Thymus (tissue), 11 donors: ENCODE measurements around the gene TGFB2. TPM values are rescaled to one million over a fixed set of nuclear protein-coding genes. Genes with fewer than 3 reads are reported as not detected.

Source experiments
- DNase-seq, 9 donors: peaks; one replicate each; pipeline ENCODE4 v3.0.0-alpha.2; 2013; ENCODE audit warnings: low spot score in 9 of 9, low read depth in 6 of 9, missing footprints in 1 of 9
- H3K27ac ChIP-seq, 2 donors: one replicate each; pipeline ENCODE4 v1.5.1; 2013; ENCODE audit warnings: control low read depth in 1 of 2, low read depth in 1 of 2, low read length in 1 of 2, mild to moderate bottlenecking in 1 of 2, moderate library complexity in 1 of 2
- H3K27me3 ChIP-seq, 2 donors: one replicate each; pipeline ENCODE4 v1.5.1; 2013; ENCODE audit warnings: low read length in 1 of 2; ENCODE audit not compliant: control insufficient read depth in 2 of 2, insufficient read depth in 1 of 2
- H3K36me3 ChIP-seq, 2 donors: one replicate each; pipeline ENCODE4 v1.5.1; 2013; ENCODE audit warnings: low read length in 1 of 2, mild to moderate bottlenecking in 1 of 2, moderate library complexity in 1 of 2; ENCODE audit not compliant: control insufficient read depth in 2 of 2, insufficient read depth in 2 of 2
- H3K4me1 ChIP-seq, 2 donors: one replicate each; pipeline ENCODE4 v1.5.1; 2013; ENCODE audit warnings: low read length in 2 of 2; ENCODE audit not compliant: control insufficient read depth in 2 of 2, insufficient read depth in 2 of 2
- H3K4me3 ChIP-seq, 2 donors: one replicate each; pipeline ENCODE4 v1.5.1; 2013; ENCODE audit warnings: low read length in 2 of 2, control low read depth in 1 of 2, mild to moderate bottlenecking in 1 of 2
- H3K9me3 ChIP-seq, 2 donors: one replicate each; pipeline ENCODE4 v1.5.1; 2013; ENCODE audit warnings: low read length in 1 of 2, mild to moderate bottlenecking in 1 of 2; ENCODE audit not compliant: control insufficient read depth in 2 of 2, insufficient read depth in 1 of 2
- WGBS: extraction: QIAGEN DNeasy Blood & Tissue Kit; methylation state at CpG from one replicate; pipeline ENCODE4 v1.1.7; 2013; 5-methylcytosine and 5-hydroxymethylcytosine counted together
- polyA plus RNA-seq: library from polyadenylated mRNA; stranded (reverse); fragments of 200-250 nt; gene quantifications from one replicate; pipeline ENCODE4 v1.2.3, GENCODE V29; 2013
- total RNA-seq: library from RNA; stranded (reverse); fragments of 120-200 nt; gene quantifications from one replicate; pipeline ENCODE4 v1.2.4, GENCODE V29; 2013
- donor health status: healthy.

The TGFB2 gene
- total and polyA plus RNA-seq, 2 donors: 0.94 to 1.6 TPM

GRCh38 chr1:218431476-218431875, 86.3 kb downstream of the TGFB2 start:
- H3K27ac ChIP-seq: no peak overlapping the region
- H3K4me3 ChIP-seq: no peak overlapping the region
- no peaks in the 10 kb centered on the region for H3K27me3 ChIP-seq
- H3K9me3 ChIP-seq: no peaks in the 10 kb centered on the region
- no peak for DNase-seq
- H3K4me1 ChIP-seq: no peaks in the 10 kb centered on the region
- 90% methylated on average over 1 of the region's 1 CpG for WGBS
- H3K36me3 ChIP-seq: no peaks in the 10 kb centered on the region

- WGBS: 94% methylated on average over 2 of the region's 2 CpGs
- H3K4me1 ChIP-seq: no peaks in the 10 kb centered on the region
These were observed 88.6 kb downstream of the TGFB2 start for GRCh38 chr1:218433744-218434143.

GRCh38 chr1:218435528-218435927, 90.4 kb downstream of the TGFB2 start:
- H3K27ac ChIP-seq: no peak overlapping the region
- no peaks in the 10 kb centered on the region for H3K9me3 ChIP-seq
- WGBS: 94% methylated on average over 5 of the region's 5 CpGs
- H3K4me1 ChIP-seq: no peaks in the 10 kb centered on the region
- no peak overlapping the region for H3K4me3 ChIP-seq
- H3K27me3 ChIP-seq: no peaks in the 10 kb centered on the region
- no peak for DNase-seq
- H3K36me3 ChIP-seq: no peaks in the 10 kb centered on the region

More at GRCh38 chr1:218433744-218434143, 88.6 kb downstream of the TGFB2 start:
- no peak for DNase-seq
- no peaks in the 10 kb centered on the region for H3K27me3 ChIP-seq
- no peak overlapping the region for H3K4me3 ChIP-seq
- no peaks in the 10 kb centered on the region for H3K36me3 ChIP-seq
- no peak overlapping the region for H3K27ac ChIP-seq
- no peaks in the 10 kb centered on the region for H3K9me3 ChIP-seq

GRCh38 chr1:218436346-218436745, 91.2 kb downstream of the TGFB2 start:
- no peak for DNase-seq
- WGBS: 94% methylated on average over 1 of the region's 1 CpG
- Histone ChIP-seq H3K9me3 (no peaks in the 10 kb centered on the region), H3K4me1 (no peaks in the 10 kb centered on the region), H3K27ac (no peak overlapping the region), H3K27me3 (no peaks in the 10 kb centered on the region), H3K4me3 (no peak overlapping the region), H3K36me3 (no peaks in the 10 kb centered on the region)

- 97% methylated on average over 1 of the region's 1 CpG for WGBS
- Histone ChIP-seq H3K9me3 (no peaks in the 10 kb centered on the region), H3K27me3 (no peaks in the 10 kb centered on the region), H3K36me3 (no peaks in the 10 kb centered on the region), H3K4me1 (no peaks in the 10 kb centered on the region), H3K27ac (no peak overlapping the region), H3K4me3 (no peak overlapping the region)
- no peak for DNase-seq
These were observed 91.9 kb downstream of the TGFB2 start for GRCh38 chr1:218436997-218437396.

GRCh38 chr1:218439541-218440295, 94.6 kb downstream of the TGFB2 start:
- WGBS: 90% methylated on average over 9 of the region's 9 CpGs
- Histone ChIP-seq H3K9me3 (no peaks in the 10 kb centered on the region), H3K27me3 (no peaks in the 10 kb centered on the region), H3K4me1 (no peaks in the 10 kb centered on the region), H3K27ac (no peak overlapping the region), H3K4me3 (no peak overlapping the region), H3K36me3 (no peaks in the 10 kb centered on the region)
- DNase-seq: no peak

- Histone ChIP-seq H3K27ac (no peak overlapping the region), H3K36me3 (no peaks in the 10 kb centered on the region), H3K4me3 (no peak overlapping the region), H3K9me3 (no peaks in the 10 kb centered on the region), H3K4me1 (no peaks in the 10 kb centered on the region), H3K27me3 (no peaks in the 10 kb centered on the region)
- 93% methylated on average over 2 of the region's 2 CpGs for WGBS
- DNase-seq: no peak
These were observed 98.1 kb downstream of the TGFB2 start for GRCh38 chr1:218443255-218443654.

GRCh38 chr1:218444173-218444572, 99.0 kb downstream of the TGFB2 start:
- WGBS: 85% methylated on average over 5 of the region's 5 CpGs
- H3K9me3 ChIP-seq: no peaks in the 10 kb centered on the region
- H3K4me1 ChIP-seq: no peaks in the 10 kb centered on the region
- no peak overlapping the region for H3K4me3 ChIP-seq
- no peaks in the 10 kb centered on the region for H3K36me3 ChIP-seq
- DNase-seq: no peak
- H3K27me3 ChIP-seq: no peaks in the 10 kb centered on the region
- no peak overlapping the region for H3K27ac ChIP-seq

GRCh38 chr1:218444588-218444987, 99.5 kb downstream of the TGFB2 start:
- no peaks in the 10 kb centered on the region for H3K4me1 ChIP-seq
- H3K27me3 ChIP-seq: no peaks in the 10 kb centered on the region
- H3K4me3 ChIP-seq: no peak overlapping the region
- H3K27ac ChIP-seq: no peak overlapping the region
- H3K36me3 ChIP-seq: no peaks in the 10 kb centered on the region
- 88% methylated on average over 1 of the region's 1 CpG for WGBS
- no peaks in the 10 kb centered on the region for H3K9me3 ChIP-seq
- no peak for DNase-seq
